Measurements from ENCODE around the gene EVA1A. TPM values are rescaled to one million over a fixed set of nuclear protein-coding genes. Genes with fewer than 3 reads are reported as not detected.

EVA1A gene
- total and polyA plus RNA-seq, 2 of the 8 experiments (the other 6 are each of a cell fraction or from before 2014, with no cell fraction given): 2.4 to 4.3 TPM

DNA sequence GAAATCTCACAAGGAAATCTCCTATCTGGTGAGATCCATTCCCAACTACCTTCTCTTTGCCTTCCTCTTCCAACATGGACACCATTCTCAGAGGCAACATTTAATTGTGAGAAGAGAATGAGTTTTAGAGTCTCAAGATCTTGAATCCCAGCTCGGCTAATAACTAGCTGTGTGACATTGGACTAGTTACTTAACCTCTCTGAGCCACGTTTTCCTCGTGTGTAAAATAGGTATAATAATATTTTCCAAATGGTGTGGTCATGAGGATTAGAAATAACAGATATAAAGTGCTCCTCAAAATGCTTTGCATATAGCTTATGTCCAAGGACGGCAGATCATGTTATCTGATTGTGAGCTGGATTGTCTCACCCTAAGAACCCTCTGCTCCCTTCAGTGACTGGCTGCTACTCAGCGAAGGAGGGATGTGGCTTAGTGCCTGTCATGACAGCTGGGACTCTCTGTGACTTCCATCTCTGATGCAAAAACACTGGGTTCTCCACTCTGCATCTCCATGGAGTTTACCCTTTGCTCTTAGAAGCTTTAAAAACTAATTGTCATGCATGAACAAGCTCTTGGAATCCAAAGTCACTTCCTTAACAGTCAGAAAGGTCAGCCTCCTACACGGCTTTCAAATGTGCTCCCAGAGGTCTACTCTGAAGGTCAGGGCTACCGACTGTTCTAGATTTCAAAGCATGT, 47.4 kb upstream of the EVA1A start:
- peak overlapping the region; percentile 37; the same call in 1 of the 2 replicates for H2BK15ac ChIP-seq (ENCODE audit: low read length)
- H4K20me1 ChIP-seq (replicated peaks in 1 of 2; ENCODE audit: control insufficient read depth in 1 of 2, insufficient read depth in 2 of 2, low read length in 2 of 2): no peaks in the 10 kb centered on the region
- peak overlapping the region; percentile 12 to 37; a peak in 3 of 4 replicates for H3K4me2 ChIP-seq (ENCODE audit: insufficient read depth in 1 of 2, low read depth in 2 of 2, low read length in 2 of 2)
- no peak overlapping the region for H2AFZ ChIP-seq (ENCODE audit: low read length)
- H2BK20ac ChIP-seq (ENCODE audit: low read length): peak overlapping the region; percentile 67; the same call in 1 of the 2 replicates
- peaks cover 7% of the 10 kb centered on the region; the same call in 1 of the 2 replicates for H3K23me2 ChIP-seq (ENCODE audit: low read depth, low read length)
- H4K5ac ChIP-seq (ENCODE audit: insufficient read length, low read depth, low read length): no peak overlapping the region
- H2AK5ac ChIP-seq (ENCODE audit: low read depth, low read length): no peak overlapping the region
- H3K4ac ChIP-seq (replicated peaks; ENCODE audit: insufficient read length, low read depth, low read length): no peak overlapping the region
- H3K36me3 ChIP-seq (ENCODE audit: control insufficient read depth in 2 of 4, insufficient read depth in 4 of 4, low read length in 3 of 4): no peaks in the 10 kb centered on the region
- H3K79me2 ChIP-seq (ENCODE audit: control insufficient read depth in 1 of 2, insufficient read depth in 2 of 2, low read length in 2 of 2): no peaks in the 10 kb centered on the region
- CTCF ChIA-PET (ENCODE audit: partially characterized antibody): interaction anchor here (0.6 to 3.5 kb wide), 50 partner anchors 8 to 980 kb away, joined by 3 to 117 read pairs (median 5); partner anchors contain the start of gene EVA1A
- H3K56ac ChIP-seq (replicated peaks; ENCODE audit: insufficient read length, low read depth, low read length): no peak overlapping the region
- no peak overlapping the region for H2BK12ac ChIP-seq (ENCODE audit: low read depth, low read length)
- H2BK5ac ChIP-seq (ENCODE audit: low read depth, low read length): no peak overlapping the region
- no peaks in the 10 kb centered on the region for H3K9me3 ChIP-seq (ENCODE audit: insufficient read depth in 2 of 2, low read depth in 1 of 2, low read length in 1 of 2)
- no peak overlapping the region for H3K9ac ChIP-seq (replicated peaks in 1 of 4; ENCODE audit: extremely low read depth in 1 of 4, low read depth in 3 of 4, low read length in 3 of 4)
- no peak overlapping the region for H3K23ac ChIP-seq (ENCODE audit: insufficient read length)
- DNase-seq (ENCODE audit: low read depth in 1 of 2, low spot score in 2 of 2) (no peak), FAIRE-seq (no peak)
- no peak overlapping the region for H4K8ac ChIP-seq (ENCODE audit: extremely low read depth, insufficient read depth, low read length)
- H4K91ac ChIP-seq (replicated peaks; ENCODE audit: insufficient read length, low read length): no peak overlapping the region
- POLR2A ChIA-PET (ENCODE audit: partially characterized antibody): interaction anchor here (0.8 to 1.2 kb wide), 5 partner anchors 9 to 142 kb away, joined by 3 to 4 read pairs (median 3); partner anchors contain the start of gene EVA1A
- H2BK120ac ChIP-seq (replicated peaks; ENCODE audit: low read depth, low read length): no peak overlapping the region
- H3K4me3 ChIP-seq (ENCODE audit: extremely low read depth in 1 of 4, insufficient read depth in 2 of 4, low read depth in 3 of 4, low read length in 4 of 4): peak overlapping the region in 1 of 4 experiments; percentile 57; a peak in 3 of 8 replicates
- H3K14ac ChIP-seq (ENCODE audit: insufficient read length): no peak overlapping the region
- H3K4me1 ChIP-seq (replicated peaks in 1 of 4; ENCODE audit: control insufficient read depth in 3 of 4, insufficient read depth in 4 of 4, low read length in 3 of 4): peaks cover 0 to 4% (median 2%) of the 10 kb centered on the region in 4 experiments; a peak in 4 of 7 replicates
- WGBS, 2 experiments (ENCODE audit: extremely low coverage in 1 of 2, insufficient coverage in 1 of 2, insufficient read length in 1 of 2, insufficient replicate concordance in 2 of 2, low coverage in 1 of 2, low lambda C conversion rate in 2 of 2, missing lambda C conversion rate in 1 of 2): 75% methylated on average over 7 of the region's 7 CpGs; no CpG with 5 or more reads in 1 of the 2 experiments
- H3K27ac ChIP-seq (ENCODE audit: low read depth, low read length): no peak overlapping the region
- H3K18ac ChIP-seq (ENCODE audit: extremely low read depth, low read length): no peak overlapping the region
- TF ChIP-seq, protein P1, sequence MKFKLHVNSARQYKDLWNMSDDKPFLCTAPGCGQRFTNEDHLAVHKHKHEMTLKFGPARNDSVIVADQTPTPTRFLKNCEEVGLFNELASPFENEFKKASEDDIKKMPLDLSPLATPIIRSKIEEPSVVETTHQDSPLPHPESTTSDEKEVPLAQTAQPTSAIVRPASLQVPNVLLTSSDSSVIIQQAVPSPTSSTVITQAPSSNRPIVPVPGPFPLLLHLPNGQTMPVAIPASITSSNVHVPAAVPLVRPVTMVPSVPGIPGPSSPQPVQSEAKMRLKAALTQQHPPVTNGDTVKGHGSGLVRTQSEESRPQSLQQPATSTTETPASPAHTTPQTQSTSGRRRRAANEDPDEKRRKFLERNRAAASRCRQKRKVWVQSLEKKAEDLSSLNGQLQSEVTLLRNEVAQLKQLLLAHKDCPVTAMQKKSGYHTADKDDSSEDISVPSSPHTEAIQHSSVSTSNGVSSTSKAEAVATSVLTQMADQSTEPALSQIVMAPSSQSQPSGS (IDR thresholded peaks at IDR 0.05; ENCODE audit: low read length): no peak
- TF ChIP-seq KDM1A (IDR thresholded peaks at IDR 0.05; ENCODE audit: borderline replicate concordance, low read length): peak; percentile 97
- no peak for TF ChIP-seq CBX8 (IDR thresholded peaks at IDR 0.05; ENCODE audit: borderline replicate concordance, low read depth, low read length)
- peak in 1 of 2 experiments; percentile 67; a peak in 1 of 4 replicates for TF ChIP-seq HDAC2 (IDR thresholded peaks at IDR 0.05; ENCODE audit: borderline replicate concordance in 1 of 2, low read depth in 2 of 2, low read length in 2 of 2)
- no peak for TF ChIP-seq YY1 (IDR thresholded peaks at IDR 0.05; ENCODE audit: low read depth, low read length)
- no peak for TF ChIP-seq SAP30 (IDR thresholded peaks at IDR 0.05; ENCODE audit: insufficient read depth, insufficient replicate concordance, low read length)
- no peak for TF ChIP-seq JUND (IDR thresholded peaks at IDR 0.05; ENCODE audit: low read length)
- no peak for TF ChIP-seq TAF1 (IDR thresholded peaks at IDR 0.05; ENCODE audit: low read depth, low read length)
- no peaks in the 10 kb centered on the region; a peak in 2 of 7 replicates for H3K27me3 ChIP-seq (replicated peaks in 1 of 4; ENCODE audit: control insufficient read depth in 3 of 4, extremely low read depth in 1 of 4, insufficient read depth in 3 of 4, low read length in 3 of 4)
- no peaks in the 10 kb centered on the region for H3K79me1 ChIP-seq (ENCODE audit: low read depth, low read length)

Data from H1 (cell line).